Mesothelial cell of epicardium (in vitro differentiated cells): Measurements from ENCODE around the gene ZFY. TPM values are rescaled to one million over a fixed set of nuclear protein-coding genes. Genes with fewer than 3 reads are reported as not detected.
"Not testable (repeated sequence)": the region's sequence is repeated elsewhere in the genome, so short reads cannot be mapped to it uniquely, and the experiment has no call there.

Source experiments
- DNase-seq, 2 experiments: peaks; one replicate each; pipeline ENCODE4 v3.0.0; 2021; ENCODE audit warnings: low spot score in 2 of 2; ENCODE audit not compliant: unreplicated experiment in 2 of 2
- H3K27ac Mint-ChIP-seq: 2 replicates; pipeline ENCODE4 v1.8.0; 2021; ENCODE audit warnings: mixed read lengths
- H3K27me3 Mint-ChIP-seq: 2 replicates; pipeline ENCODE4 v1.8.0; 2021; ENCODE audit warnings: low read depth, mixed read lengths
- H3K36me3 Mint-ChIP-seq: 2 replicates; pipeline ENCODE4 v1.8.0; 2021; ENCODE audit warnings: mixed read lengths
- H3K4me1 Mint-ChIP-seq: 2 replicates; pipeline ENCODE4 v1.8.0; 2021; ENCODE audit warnings: mixed read lengths
- H3K4me3 Mint-ChIP-seq: 2 replicates; pipeline ENCODE4 v1.8.0; 2021; ENCODE audit warnings: mild to moderate bottlenecking, moderate library complexity, mixed read lengths
- H3K9me3 Mint-ChIP-seq: 2 replicates; pipeline ENCODE4 v1.8.0; 2021; ENCODE audit warnings: mixed read lengths
- CTCF ChIP-seq: fragments of 200-600 bp; sonication (generic); IDR thresholded peaks from one replicate; pipeline ENCODE4 v1.5.0; 2021; ENCODE audit warnings: antibody characterized with exemption; ENCODE audit not compliant: unreplicated experiment
- total RNA-seq: library from RNA; stranded (reverse); gene quantifications from 3 replicates; pipeline ENCODE4 v1.2.1, GENCODE V29; 2021

The ZFY gene
- total RNA-seq, 1 donor from 2014 or later = not detected

GRCh38 chrY:2973110-2973751, 38.0 kb downstream of the ZFY start:
- Mint-ChIP-seq H3K4me1 (no peaks in the 10 kb centered on the region), H3K9me3 (no peaks in the 10 kb centered on the region), H3K36me3 (no peaks in the 10 kb centered on the region), H3K4me3 (no peak overlapping the region), H3K27ac (no peak overlapping the region), H3K27me3 (no peaks in the 10 kb centered on the region)
- no peak for TF ChIP-seq CTCF
- no peak for DNase-seq

- Mint-ChIP-seq H3K27ac (no peak overlapping the region), H3K36me3 (no peaks in the 10 kb centered on the region), H3K4me3 (no peak overlapping the region), H3K4me1 (no peaks in the 10 kb centered on the region), H3K27me3 (no peaks in the 10 kb centered on the region), H3K9me3 (no peaks in the 10 kb centered on the region)
- DNase-seq = no peak
- no peak for TF ChIP-seq CTCF
These were observed 44.1 kb downstream of the ZFY start for GRCh38 chrY:2979283-2979682.

GRCh38 chrY:2984491-2984890, 49.3 kb downstream of the ZFY start:
- H3K27ac Mint-ChIP-seq = no peak overlapping the region
- H3K4me1 Mint-ChIP-seq = no peaks in the 10 kb centered on the region
- no peaks in the 10 kb centered on the region for H3K36me3 Mint-ChIP-seq
- TF ChIP-seq CTCF = no peak
- DNase-seq = no peak
- no peaks in the 10 kb centered on the region for H3K9me3 Mint-ChIP-seq
- no peak overlapping the region for H3K4me3 Mint-ChIP-seq
- no peaks in the 10 kb centered on the region for H3K27me3 Mint-ChIP-seq

- H3K4me3 Mint-ChIP-seq, H3K27me3 Mint-ChIP-seq, H3K9me3 Mint-ChIP-seq, DNase-seq, H3K27ac Mint-ChIP-seq, H3K36me3 Mint-ChIP-seq, H3K4me1 Mint-ChIP-seq: not testable (repeated sequence)
These were observed 52.0 kb downstream of the ZFY start for GRCh38 chrY:2987178-2987577.

GRCh38 chrY:2997369-2997768, 62.2 kb downstream of the ZFY start:
- DNase-seq, H3K36me3 Mint-ChIP-seq, H3K4me1 Mint-ChIP-seq, H3K27ac Mint-ChIP-seq, H3K9me3 Mint-ChIP-seq, H3K27me3 Mint-ChIP-seq, H3K4me3 Mint-ChIP-seq: not testable (repeated sequence)

- no peak for TF ChIP-seq CTCF
- Mint-ChIP-seq H3K4me1 (no peaks in the 10 kb centered on the region), H3K27me3 (no peaks in the 10 kb centered on the region), H3K36me3 (no peaks in the 10 kb centered on the region), H3K9me3 (no peaks in the 10 kb centered on the region), H3K27ac (no peak overlapping the region), H3K4me3 (no peak overlapping the region)
- DNase-seq = no peak
These were observed 67.0 kb downstream of the ZFY start for GRCh38 chrY:3002190-3002589.
